Measurements from ENCODE around the gene ACSL5.

The ACSL5 gene

DNA sequence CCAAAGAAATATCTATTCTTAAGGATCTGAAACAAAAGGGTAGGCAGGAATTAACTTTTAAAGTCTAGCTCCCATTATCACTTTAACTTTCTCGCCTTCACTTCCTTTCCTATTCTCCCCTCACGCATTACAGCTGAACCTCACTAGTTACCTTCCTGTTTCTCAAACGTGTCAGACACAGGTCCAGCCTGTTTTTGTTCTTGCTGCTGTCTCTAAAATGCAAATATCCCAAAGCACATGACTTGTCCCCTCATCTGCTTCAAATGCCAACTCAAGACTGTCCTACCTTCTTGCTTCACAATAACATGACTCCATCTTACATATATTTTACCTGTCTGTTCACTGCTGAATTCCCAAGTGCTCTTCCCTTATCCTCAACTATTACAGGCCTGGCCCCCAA lies 55.2 kb downstream of the ACSL5 start:
- DNase-seq (ENCODE audit: low read depth in 2 of 2): no peak
- TF ChIP-seq, protein P1, sequence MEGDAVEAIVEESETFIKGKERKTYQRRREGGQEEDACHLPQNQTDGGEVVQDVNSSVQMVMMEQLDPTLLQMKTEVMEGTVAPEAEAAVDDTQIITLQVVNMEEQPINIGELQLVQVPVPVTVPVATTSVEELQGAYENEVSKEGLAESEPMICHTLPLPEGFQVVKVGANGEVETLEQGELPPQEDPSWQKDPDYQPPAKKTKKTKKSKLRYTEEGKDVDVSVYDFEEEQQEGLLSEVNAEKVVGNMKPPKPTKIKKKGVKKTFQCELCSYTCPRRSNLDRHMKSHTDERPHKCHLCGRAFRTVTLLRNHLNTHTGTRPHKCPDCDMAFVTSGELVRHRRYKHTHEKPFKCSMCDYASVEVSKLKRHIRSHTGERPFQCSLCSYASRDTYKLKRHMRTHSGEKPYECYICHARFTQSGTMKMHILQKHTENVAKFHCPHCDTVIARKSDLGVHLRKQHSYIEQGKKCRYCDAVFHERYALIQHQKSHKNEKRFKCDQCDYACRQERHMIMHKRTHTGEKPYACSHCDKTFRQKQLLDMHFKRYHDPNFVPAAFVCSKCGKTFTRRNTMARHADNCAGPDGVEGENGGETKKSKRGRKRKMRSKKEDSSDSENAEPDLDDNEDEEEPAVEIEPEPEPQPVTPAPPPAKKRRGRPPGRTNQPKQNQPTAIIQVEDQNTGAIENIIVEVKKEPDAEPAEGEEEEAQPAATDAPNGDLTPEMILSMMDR (IDR thresholded peaks at IDR 0.05; ENCODE audit: low read depth, low read length): no peak
- H3K4me3 ChIP-seq (replicated peaks in 1 of 2; ENCODE audit: low read depth in 2 of 2, low read length in 2 of 2): no peak overlapping the region

GRCh38 chr10:112429654-112430230 lies 55.8 kb downstream of the ACSL5 start:
- no peak overlapping the region for H3K4me3 ChIP-seq (replicated peaks in 1 of 2; ENCODE audit: low read depth in 2 of 2, low read length in 2 of 2)
- TF ChIP-seq, protein P1 (IDR thresholded peaks at IDR 0.05; ENCODE audit: low read depth, low read length): no peak
- DNase-seq (ENCODE audit: low read depth in 2 of 2): no peak

DNA sequence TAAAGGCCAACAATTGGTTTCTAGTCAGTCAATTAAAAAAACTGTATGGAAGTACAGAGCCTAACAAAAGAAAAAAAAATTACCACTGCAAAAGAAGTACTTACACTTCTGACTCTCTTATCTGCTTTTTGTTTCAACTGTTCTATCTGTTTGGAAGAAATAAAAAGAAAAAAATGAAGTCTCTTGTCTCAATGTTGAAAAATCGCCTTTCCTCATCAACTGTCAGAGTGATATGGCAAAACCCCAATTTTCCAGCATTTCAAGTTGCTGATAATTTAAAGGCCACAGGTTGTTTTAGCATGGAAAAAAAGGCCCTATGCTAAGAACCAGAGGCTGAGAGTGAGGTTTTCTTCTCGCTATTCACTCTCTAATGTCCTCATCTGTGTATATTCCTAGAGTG lies 59.2 kb downstream of the ACSL5 start:
- TF ChIP-seq, protein P1 (IDR thresholded peaks at IDR 0.05; ENCODE audit: low read depth, low read length): no peak
- H3K4me3 ChIP-seq (replicated peaks in 1 of 2; ENCODE audit: low read depth in 2 of 2, low read length in 2 of 2): no peak overlapping the region
- no peak for DNase-seq (ENCODE audit: low read depth in 2 of 2)

- no peak overlapping the region for H3K4me3 ChIP-seq (replicated peaks in 1 of 2; ENCODE audit: low read depth in 2 of 2, low read length in 2 of 2)
- DNase-seq (ENCODE audit: low read depth in 2 of 2): peak; percentile 66 to 72
- TF ChIP-seq, protein P1 (IDR thresholded peaks at IDR 0.05; ENCODE audit: low read depth, low read length): peak; percentile 31
Measured at GRCh38 chr10:112434988-112435619, 61.2 kb downstream of the ACSL5 start.

DNA sequence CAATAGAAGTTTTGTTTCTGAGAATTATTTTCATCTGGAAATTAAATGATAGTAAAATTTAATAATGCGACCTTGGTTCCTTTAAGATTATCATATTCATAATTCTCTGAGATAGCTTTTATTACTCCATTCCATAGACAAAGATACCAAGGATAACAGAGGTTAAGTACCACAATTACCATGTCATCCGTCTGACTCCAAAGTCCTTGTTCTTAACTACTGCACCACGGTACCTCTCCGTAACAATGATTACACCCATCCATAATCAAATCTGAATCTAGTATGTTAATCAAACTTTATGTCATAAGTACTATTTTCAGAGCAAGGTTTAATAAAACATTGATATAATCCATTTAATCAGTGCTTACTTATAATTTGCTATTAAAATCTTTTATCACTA lies 64.4 kb downstream of the ACSL5 start:
- DNase-seq (ENCODE audit: low read depth in 2 of 2): no peak
- no peak overlapping the region for H3K4me3 ChIP-seq (replicated peaks in 1 of 2; ENCODE audit: low read depth in 2 of 2, low read length in 2 of 2)
- TF ChIP-seq, protein P1 (IDR thresholded peaks at IDR 0.05; ENCODE audit: low read depth, low read length): no peak

GRCh38 chr10:112441520-112441919 lies 67.6 kb downstream of the ACSL5 start:
- TF ChIP-seq, protein P1 (IDR thresholded peaks at IDR 0.05; ENCODE audit: low read depth, low read length): no peak
- no peak overlapping the region for H3K4me3 ChIP-seq (replicated peaks in 1 of 2; ENCODE audit: low read depth in 2 of 2, low read length in 2 of 2)
- DNase-seq (ENCODE audit: low read depth in 2 of 2): no peak
